PC-9 (cell line): ENCODE measurements around the gene EPDR1.

Source experiments
- CTCF ChIP-seq: fragments of 200-600 bp; sonication (generic); conservative IDR thresholded peaks from 2 replicates; pipeline ENCODE4 v1.6.1; 2017; ENCODE audit warnings: mixed run types, antibody characterized with exemption, mild to moderate bottlenecking, moderate library complexity
- EZH2 ChIP-seq: fragments of 200-600 bp; sonication (generic); IDR thresholded peaks from 2 replicates; pipeline ENCODE4 v1.8.0; 2017; ENCODE audit warnings: antibody characterized with exemption, low read depth

GRCh38 chr7:37899712-37900247 is 20.7 kb upstream of the EPDR1 start:
- TF ChIP-seq EZH2 (no peak), CTCF (no peak)
